H1 (cell line): ENCODE data around the gene EDA. TPM values are rescaled to one million over a fixed set of nuclear protein-coding genes. Genes with fewer than 3 reads are reported as not detected.

Experiments used
- CBX5 ChIP-seq: fragments of 300-800, 300-1000 bp; sonication (generic); IDR thresholded peaks from 2 replicates; pipeline ENCODE4 v1.7.1; 2016; ENCODE audit warnings: antibody characterized with exemption, low read length, low read depth
- CEBPB ChIP-seq: IDR thresholded peaks from 2 replicates; pipeline ENCODE4 v1.6.1; 2012; ENCODE audit warnings: low read depth, low read length
- CHD1 ChIP-seq: IDR thresholded peaks from 2 replicates; pipeline ENCODE4 v1.6.1; 2012; ENCODE audit warnings: low read depth, low read length, improper control_type of control experiment
- CHD7 ChIP-seq: fragments of 300-600 bp; sonication (generic); IDR thresholded peaks from 2 replicates; pipeline ENCODE4 v1.7.1; 2012; ENCODE audit warnings: low read length, moderate library complexity, mild to moderate bottlenecking, inconsistent platforms; ENCODE audit not compliant: insufficient replicate concordance
- CREB1 ChIP-seq: IDR thresholded peaks from 2 replicates; pipeline ENCODE4 v1.6.1; 2012; ENCODE audit warnings: inconsistent platforms
- GTF2F1 ChIP-seq: IDR thresholded peaks from 2 replicates; pipeline ENCODE4 v1.6.1; 2012; ENCODE audit warnings: low read depth, low read length, improper control_type of control experiment, borderline replicate concordance
- JUND ChIP-seq: IDR thresholded peaks from 2 replicates; pipeline ENCODE4 v1.6.1; 2011; ENCODE audit warnings: mild to moderate bottlenecking, improper control_type of control experiment, low read length
- PHF8 ChIP-seq: fragments of 200-600 bp; sonication (generic); conservative IDR thresholded peaks from 2 replicates; pipeline ENCODE4 v1.7.1; 2012; ENCODE audit warnings: low read depth, mild to moderate bottlenecking, inconsistent platforms, low read length, moderate library complexity
- POLR2AphosphoS5 ChIP-seq: IDR thresholded peaks from 2 replicates; pipeline ENCODE4 v1.6.1; 2011; ENCODE audit warnings: low read depth, low read length
- SIRT6 ChIP-seq: IDR thresholded peaks from one replicate; pipeline ENCODE4 v1.7.1; 2012; ENCODE audit warnings: low read length, inconsistent platforms
- TAF7 ChIP-seq: optimal IDR thresholded peaks from 2 replicates; pipeline ENCODE3; 2011; ENCODE audit warnings: low read depth, mild to moderate bottlenecking, inconsistent platforms, low read length, moderate library complexity, borderline replicate concordance
- USF2 ChIP-seq: IDR thresholded peaks from 2 replicates; pipeline ENCODE4 v1.6.1; 2011; ENCODE audit warnings: low read length, improper control_type of control experiment
- polyA plus RNA-seq, 7 experiments: library from polyadenylated mRNA; depleted of rRNA in 3 of 7; stranded (reverse) in 5 of 7; unstranded in 2 of 7; fragments of >200 nt in 5 of 7; fragments of 200-250 nt in 2 of 7; gene quantifications; 1 replicate in 5 of 7; 2 replicates in 1 of 7; 4 replicates in 1 of 7; pipeline versions ENCODE4 v1.2.1 to v1.2.3, GENCODE V29; 2011 to 2013; ENCODE audit warnings: missing spikeins in 2 of 7, mixed read lengths in 2 of 7
- total RNA-seq: library from RNA; stranded (reverse); fragmentation: NEBNext Ultra II Directional; extraction: Animal tissue kit (Norgen Biotek cat#: 25700); gene quantifications from 2 replicates; pipeline ENCODE4 v1.2.1, GENCODE V29; 2021

The EDA gene
- total and polyA plus RNA-seq, 2 of the 8 experiments (the other 6 are each of a cell fraction or from before 2014, with no cell fraction given) = 7.5 to 10.5 TPM

- TF ChIP-seq CHD7 (no peak), PHF8 (no peak), CBX5 (no peak), USF2 (no peak), SIRT6 (no peak), CHD1 (no peak), CREB1 (no peak), GTF2F1 (no peak), TAF7 (no peak), POLR2AphosphoS5 (no peak), CEBPB (no peak), JUND (no peak)
These were observed 373.1 kb downstream of the EDA start (continued) for GRCh38 chrX:69988955-69989394.
